HepG2 (cell line): Measurements from ENCODE around the gene NAA11.

ENCODE experiments used
- ATF2 ChIP-seq: sonication (generic); formaldehyde crosslinking; IDR thresholded peaks from 2 replicates; pipeline ENCODE4 v1.4.0; 2020; ENCODE audit warnings: missing genetic modification reagents
- CBX5 ChIP-seq: sonication (generic); formaldehyde crosslinking; IDR thresholded peaks from 2 replicates; pipeline ENCODE4 v1.4.0; 2020; ENCODE audit warnings: missing genetic modification reagents, borderline replicate concordance
- CTCF ChIP-seq: sonication (generic); formaldehyde crosslinking; IDR thresholded peaks from 2 replicates; pipeline ENCODE4 v1.5.0; 2020; ENCODE audit warnings: mild to moderate bottlenecking, missing genetic modification reagents, moderate library complexity
- EP300 ChIP-seq, 3 experiments: sonication (generic) in 1 of 3; formaldehyde crosslinking in 1 of 3; IDR thresholded peaks; 2 replicates each; pipeline versions ENCODE4 v1.5.1 to v1.6.1; 2011 to 2020; ENCODE audit warnings: low read depth in 2 of 3, low read length in 2 of 3, borderline replicate concordance in 1 of 3, improper control_type of control experiment in 1 of 3, mild to moderate bottlenecking in 1 of 3, missing genetic modification reagents in 1 of 3, moderate library complexity in 1 of 3
- IKZF1 ChIP-seq: fragments of 450-650 bp; IDR thresholded peaks from 2 replicates; pipeline ENCODE4 v1.7.1; 2016
- MAX ChIP-seq: IDR thresholded peaks from 2 replicates; pipeline ENCODE4 v1.6.1; 2012; ENCODE audit warnings: inconsistent platforms
- TCF12 ChIP-seq, 2 experiments: fragments of 450-650 bp in 1 of 2; sonication (generic) in 1 of 2; formaldehyde crosslinking in 1 of 2; IDR thresholded peaks; 2 replicates each; pipeline versions ENCODE4 v1.6.1 to v1.8.0; 2017 to 2022; ENCODE audit warnings: antibody characterized with exemption in 1 of 2, mild to moderate bottlenecking in 1 of 2, missing genetic modification reagents in 1 of 2, moderate library complexity in 1 of 2
- TCF7 ChIP-seq: sonication (generic); IDR thresholded peaks from 2 replicates; pipeline ENCODE4 v1.6.1; 2016; ENCODE audit warnings: antibody characterized with exemption, low read depth
- YY1 ChIP-seq: IDR thresholded peaks from 2 replicates; pipeline ENCODE4 v1.6.1; 2011; ENCODE audit warnings: low read length, low read depth, moderate library complexity, mild to moderate bottlenecking; ENCODE audit not compliant: insufficient read depth, insufficient replicate concordance
- ZC3H4 ChIP-seq: sonication (generic); formaldehyde crosslinking; IDR thresholded peaks from 2 replicates; pipeline ENCODE4 v1.4.0; 2020; ENCODE audit warnings: missing genetic modification reagents, borderline replicate concordance
- ZKSCAN1 ChIP-seq: fragments of 150-350 bp; IDR thresholded peaks from 2 replicates; pipeline ENCODE4 v1.6.1; 2014; ENCODE audit warnings: low read length
- ZNF232 ChIP-seq: sonication (generic); formaldehyde crosslinking; IDR thresholded peaks from 2 replicates; pipeline ENCODE4 v1.4.0; 2020; ENCODE audit warnings: missing genetic modification reagents, borderline replicate concordance
- TF ChIP-seq, protein P1 (sequence below): IDR thresholded peaks from 2 replicates; pipeline ENCODE4 v1.6.1; 2012; ENCODE audit warnings: low read length, improper control_type of control experiment

DNA sequence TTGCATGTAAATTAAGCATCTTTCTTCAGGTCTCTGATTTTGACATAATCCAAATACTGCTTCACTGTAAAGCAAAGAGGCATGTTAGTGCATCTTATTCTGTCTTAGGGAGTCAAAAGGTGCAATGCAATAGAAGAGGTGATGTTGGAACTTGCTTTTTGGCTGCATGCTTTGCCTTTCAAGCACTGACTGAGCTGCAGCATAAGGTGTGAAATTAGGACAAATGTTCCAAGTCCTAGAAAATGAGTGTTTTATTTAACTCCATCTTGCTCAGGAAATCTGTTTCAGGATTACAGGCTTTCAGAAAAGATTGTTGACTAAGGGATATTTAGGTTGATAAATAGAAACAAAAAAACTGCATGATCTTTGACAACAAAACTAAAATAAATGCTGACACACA, 30.8 kb downstream of the NAA11 start:
- TF ChIP-seq MAX (no peak), ZNF232 (no peak), CBX5 (CRISPR knock-in tag) (no peak), ZKSCAN1 (no peak), CTCF (CRISPR knock-in tag) (no peak), ZC3H4 (no peak), EP300 (IDR thresholded peaks at IDR 0.05; ENCODE audit: low read depth in 2 of 2, low read length in 2 of 2) (no peak), EP300 (CRISPR knock-in tag; IDR thresholded peaks at IDR 0.05; ENCODE audit: borderline replicate concordance) (no peak), ATF2 (CRISPR knock-in tag) (no peak), YY1 (no peak), IKZF1 (no peak), TCF12 (IDR thresholded peaks at IDR 0.05) (no peak), TCF12 (CRISPR knock-in tag; IDR thresholded peaks at IDR 0.05) (no peak), TCF7 (no peak)
- TF ChIP-seq, protein P1, sequence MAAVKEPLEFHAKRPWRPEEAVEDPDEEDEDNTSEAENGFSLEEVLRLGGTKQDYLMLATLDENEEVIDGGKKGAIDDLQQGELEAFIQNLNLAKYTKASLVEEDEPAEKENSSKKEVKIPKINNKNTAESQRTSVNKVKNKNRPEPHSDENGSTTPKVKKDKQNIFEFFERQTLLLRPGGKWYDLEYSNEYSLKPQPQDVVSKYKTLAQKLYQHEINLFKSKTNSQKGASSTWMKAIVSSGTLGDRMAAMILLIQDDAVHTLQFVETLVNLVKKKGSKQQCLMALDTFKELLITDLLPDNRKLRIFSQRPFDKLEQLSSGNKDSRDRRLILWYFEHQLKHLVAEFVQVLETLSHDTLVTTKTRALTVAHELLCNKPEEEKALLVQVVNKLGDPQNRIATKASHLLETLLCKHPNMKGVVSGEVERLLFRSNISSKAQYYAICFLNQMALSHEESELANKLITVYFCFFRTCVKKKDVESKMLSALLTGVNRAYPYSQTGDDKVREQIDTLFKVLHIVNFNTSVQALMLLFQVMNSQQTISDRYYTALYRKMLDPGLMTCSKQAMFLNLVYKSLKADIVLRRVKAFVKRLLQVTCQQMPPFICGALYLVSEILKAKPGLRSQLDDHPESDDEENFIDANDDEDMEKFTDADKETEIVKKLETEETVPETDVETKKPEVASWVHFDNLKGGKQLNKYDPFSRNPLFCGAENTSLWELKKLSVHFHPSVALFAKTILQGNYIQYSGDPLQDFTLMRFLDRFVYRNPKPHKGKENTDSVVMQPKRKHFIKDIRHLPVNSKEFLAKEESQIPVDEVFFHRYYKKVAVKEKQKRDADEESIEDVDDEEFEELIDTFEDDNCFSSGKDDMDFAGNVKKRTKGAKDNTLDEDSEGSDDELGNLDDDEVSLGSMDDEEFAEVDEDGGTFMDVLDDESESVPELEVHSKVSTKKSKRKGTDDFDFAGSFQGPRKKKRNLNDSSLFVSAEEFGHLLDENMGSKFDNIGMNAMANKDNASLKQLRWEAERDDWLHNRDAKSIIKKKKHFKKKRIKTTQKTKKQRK = no peak
